K562 (cell line): ENCODE measurements around the gene CDC42BPB.
"Not testable (repeated sequence)": the region's sequence is repeated elsewhere in the genome, so short reads cannot be mapped to it uniquely, and the experiment has no call there.

ENCODE experiments used
- ARHGAP35 ChIP-seq: fragments of 450-650 bp; IDR thresholded peaks from 2 replicates; pipeline ENCODE4 v1.6.1; 2018; ENCODE audit not compliant: partially characterized antibody
- BACH1 ChIP-seq: fragments of 200-800 bp; sonication (Bioruptor generic); IDR thresholded peaks from 2 replicates; pipeline ENCODE4 v1.6.1; 2016; ENCODE audit warnings: missing genetic modification characterization, missing compliant biosample characterization
- CEBPG ChIP-seq, 3 experiments: fragments of 200-800 bp in 1 of 3; sonication (Bioruptor generic) in 1 of 3; sonication (generic) in 1 of 3; formaldehyde crosslinking in 1 of 3; IDR thresholded peaks in 2 of 3; conservative IDR thresholded peaks in 1 of 3; 2 replicates each; pipeline versions ENCODE4 v1.6.1 to v1.8.0; 2016 to 2022; ENCODE audit warnings: missing compliant biosample characterization in 2 of 3, missing genetic modification characterization in 2 of 3, mild to moderate bottlenecking in 1 of 3, missing genetic modification reagents in 1 of 3
- FOXJ3 ChIP-seq: sonication (generic); formaldehyde crosslinking; IDR thresholded peaks from 2 replicates; pipeline ENCODE4 v1.4.0; 2020; ENCODE audit warnings: mild to moderate bottlenecking, missing genetic modification reagents
- HNRNPH1 ChIP-seq: fragments of 200-400 bp; formaldehyde crosslinking; optimal IDR thresholded peaks from 2 replicates; pipeline ENCODE3; 2017; ENCODE audit warnings: low read depth, mild to moderate bottlenecking, low read length, moderate library complexity
- KLF13 ChIP-seq: fragments of 450-650 bp; IDR thresholded peaks from 2 replicates; pipeline ENCODE4 v1.6.1; 2016; ENCODE audit warnings: missing genetic modification characterization, low read depth, mild to moderate bottlenecking, missing compliant biosample characterization, moderate library complexity, borderline replicate concordance
- TAF9B ChIP-seq: fragments of 450-650 bp; IDR thresholded peaks from 2 replicates; pipeline ENCODE4 v1.6.1; 2018; ENCODE audit warnings: mild to moderate bottlenecking; ENCODE audit not compliant: partially characterized antibody
- ZNF354B ChIP-seq: fragments of 250-450 bp; sonication (Bioruptor Pico); IDR thresholded peaks from 2 replicates; pipeline ENCODE4 v1.4.0; 2020
- TF ChIP-seq, protein P1 (sequence below), 3 experiments: IDR thresholded peaks in 2 of 3; conservative IDR thresholded peaks in 1 of 3; 2 replicates each; pipeline ENCODE4 v1.5.1; 2011 to 2012; ENCODE audit warnings: low read length in 3 of 3, mild to moderate bottlenecking in 3 of 3, control low read depth in 2 of 3, improper control_type of control experiment in 1 of 3, inconsistent platforms in 1 of 3, low read depth in 1 of 3, mixed read lengths in 1 of 3, moderate library complexity in 1 of 3; ENCODE audit not compliant: insufficient read depth in 2 of 3
- TF ChIP-seq, protein P2 (sequence below): fragments of 450-650 bp; formaldehyde crosslinking; IDR thresholded peaks from 2 replicates; pipeline ENCODE4 v1.4.0; 2022; ENCODE audit warnings: missing genetic modification characterization
- TF ChIP-seq, protein P3 (sequence below): fragments of 450-650 bp; IDR thresholded peaks from 2 replicates; pipeline ENCODE4 v1.6.1; 2014; ENCODE audit warnings: low read depth, mild to moderate bottlenecking, moderate library complexity, borderline replicate concordance
- TF ChIP-seq, protein P4 (sequence below): sonication (generic); formaldehyde crosslinking; IDR thresholded peaks from 2 replicates; pipeline ENCODE4 v1.4.0; 2020; ENCODE audit warnings: mild to moderate bottlenecking, missing genetic modification reagents
- TF ChIP-seq, protein P5 (sequence below): fragments of 250-450 bp; sonication (Bioruptor Pico); IDR thresholded peaks from 2 replicates; pipeline ENCODE4 v1.8.0; 2022; ENCODE audit warnings: moderate library complexity, mild to moderate bottlenecking, inconsistent platforms

DNA sequence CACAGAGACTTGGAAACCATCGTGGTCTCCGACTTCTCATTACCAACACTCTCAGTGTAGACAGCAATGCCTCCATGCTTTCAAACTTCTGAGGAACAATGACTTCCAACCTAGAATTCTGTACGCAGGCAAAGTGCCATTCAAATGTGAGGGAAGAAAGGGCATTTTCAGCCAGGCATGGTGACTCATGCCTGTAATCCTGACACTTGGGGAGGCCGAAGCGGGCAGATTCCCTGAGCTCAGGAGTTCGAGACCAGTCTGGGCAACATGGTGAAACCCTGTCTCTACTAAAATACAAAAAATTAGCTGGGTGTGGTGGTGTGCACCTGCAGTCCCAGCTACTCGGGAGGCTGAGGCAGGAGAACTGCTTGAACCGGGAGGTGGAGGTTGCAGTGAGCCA lies 9.9 kb downstream of the CDC42BPB start:
- not testable (repeated sequence) for TF ChIP-seq HNRNPH1; ARHGAP35; TAF9B; CEBPG (CRISPR knock-in tag; IDR thresholded peaks at IDR 0.05); CEBPG (tag; conservative IDR thresholded peaks at IDR 0.05 in 1 of 2, IDR thresholded peaks at IDR 0.05 in 1 of 2); ZNF354B (CRISPR knock-in tag); BACH1 (tag); KLF13; FOXJ3
- TF ChIP-seq, protein P1, sequence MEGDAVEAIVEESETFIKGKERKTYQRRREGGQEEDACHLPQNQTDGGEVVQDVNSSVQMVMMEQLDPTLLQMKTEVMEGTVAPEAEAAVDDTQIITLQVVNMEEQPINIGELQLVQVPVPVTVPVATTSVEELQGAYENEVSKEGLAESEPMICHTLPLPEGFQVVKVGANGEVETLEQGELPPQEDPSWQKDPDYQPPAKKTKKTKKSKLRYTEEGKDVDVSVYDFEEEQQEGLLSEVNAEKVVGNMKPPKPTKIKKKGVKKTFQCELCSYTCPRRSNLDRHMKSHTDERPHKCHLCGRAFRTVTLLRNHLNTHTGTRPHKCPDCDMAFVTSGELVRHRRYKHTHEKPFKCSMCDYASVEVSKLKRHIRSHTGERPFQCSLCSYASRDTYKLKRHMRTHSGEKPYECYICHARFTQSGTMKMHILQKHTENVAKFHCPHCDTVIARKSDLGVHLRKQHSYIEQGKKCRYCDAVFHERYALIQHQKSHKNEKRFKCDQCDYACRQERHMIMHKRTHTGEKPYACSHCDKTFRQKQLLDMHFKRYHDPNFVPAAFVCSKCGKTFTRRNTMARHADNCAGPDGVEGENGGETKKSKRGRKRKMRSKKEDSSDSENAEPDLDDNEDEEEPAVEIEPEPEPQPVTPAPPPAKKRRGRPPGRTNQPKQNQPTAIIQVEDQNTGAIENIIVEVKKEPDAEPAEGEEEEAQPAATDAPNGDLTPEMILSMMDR (IDR thresholded peaks at IDR 0.05 in 2 of 3, conservative IDR thresholded peaks at IDR 0.05 in 1 of 3; ENCODE audit: insufficient read depth in 2 of 3, low read depth in 1 of 3, low read length in 3 of 3) = not testable (repeated sequence)
- TF ChIP-seq, protein P2, sequence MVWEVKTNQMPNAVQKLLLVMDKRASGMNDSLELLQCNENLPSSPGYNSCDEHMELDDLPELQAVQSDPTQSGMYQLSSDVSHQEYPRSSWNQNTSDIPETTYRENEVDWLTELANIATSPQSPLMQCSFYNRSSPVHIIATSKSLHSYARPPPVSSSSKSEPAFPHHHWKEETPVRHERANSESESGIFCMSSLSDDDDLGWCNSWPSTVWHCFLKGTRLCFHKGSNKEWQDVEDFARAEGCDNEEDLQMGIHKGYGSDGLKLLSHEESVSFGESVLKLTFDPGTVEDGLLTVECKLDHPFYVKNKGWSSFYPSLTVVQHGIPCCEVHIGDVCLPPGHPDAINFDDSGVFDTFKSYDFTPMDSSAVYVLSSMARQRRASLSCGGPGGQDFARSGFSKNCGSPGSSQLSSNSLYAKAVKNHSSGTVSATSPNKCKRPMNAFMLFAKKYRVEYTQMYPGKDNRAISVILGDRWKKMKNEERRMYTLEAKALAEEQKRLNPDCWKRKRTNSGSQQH (CRISPR knock-in tag) = not testable (repeated sequence)
- TF ChIP-seq, protein P3, sequence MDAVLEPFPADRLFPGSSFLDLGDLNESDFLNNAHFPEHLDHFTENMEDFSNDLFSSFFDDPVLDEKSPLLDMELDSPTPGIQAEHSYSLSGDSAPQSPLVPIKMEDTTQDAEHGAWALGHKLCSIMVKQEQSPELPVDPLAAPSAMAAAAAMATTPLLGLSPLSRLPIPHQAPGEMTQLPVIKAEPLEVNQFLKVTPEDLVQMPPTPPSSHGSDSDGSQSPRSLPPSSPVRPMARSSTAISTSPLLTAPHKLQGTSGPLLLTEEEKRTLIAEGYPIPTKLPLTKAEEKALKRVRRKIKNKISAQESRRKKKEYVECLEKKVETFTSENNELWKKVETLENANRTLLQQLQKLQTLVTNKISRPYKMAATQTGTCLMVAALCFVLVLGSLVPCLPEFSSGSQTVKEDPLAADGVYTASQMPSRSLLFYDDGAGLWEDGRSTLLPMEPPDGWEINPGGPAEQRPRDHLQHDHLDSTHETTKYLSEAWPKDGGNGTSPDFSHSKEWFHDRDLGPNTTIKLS = not testable (repeated sequence)
- TF ChIP-seq, protein P4, sequence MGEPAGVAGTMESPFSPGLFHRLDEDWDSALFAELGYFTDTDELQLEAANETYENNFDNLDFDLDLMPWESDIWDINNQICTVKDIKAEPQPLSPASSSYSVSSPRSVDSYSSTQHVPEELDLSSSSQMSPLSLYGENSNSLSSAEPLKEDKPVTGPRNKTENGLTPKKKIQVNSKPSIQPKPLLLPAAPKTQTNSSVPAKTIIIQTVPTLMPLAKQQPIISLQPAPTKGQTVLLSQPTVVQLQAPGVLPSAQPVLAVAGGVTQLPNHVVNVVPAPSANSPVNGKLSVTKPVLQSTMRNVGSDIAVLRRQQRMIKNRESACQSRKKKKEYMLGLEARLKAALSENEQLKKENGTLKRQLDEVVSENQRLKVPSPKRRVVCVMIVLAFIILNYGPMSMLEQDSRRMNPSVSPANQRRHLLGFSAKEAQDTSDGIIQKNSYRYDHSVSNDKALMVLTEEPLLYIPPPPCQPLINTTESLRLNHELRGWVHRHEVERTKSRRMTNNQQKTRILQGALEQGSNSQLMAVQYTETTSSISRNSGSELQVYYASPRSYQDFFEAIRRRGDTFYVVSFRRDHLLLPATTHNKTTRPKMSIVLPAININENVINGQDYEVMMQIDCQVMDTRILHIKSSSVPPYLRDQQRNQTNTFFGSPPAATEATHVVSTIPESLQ (CRISPR knock-in tag) = not testable (repeated sequence)
- TF ChIP-seq, protein P5, sequence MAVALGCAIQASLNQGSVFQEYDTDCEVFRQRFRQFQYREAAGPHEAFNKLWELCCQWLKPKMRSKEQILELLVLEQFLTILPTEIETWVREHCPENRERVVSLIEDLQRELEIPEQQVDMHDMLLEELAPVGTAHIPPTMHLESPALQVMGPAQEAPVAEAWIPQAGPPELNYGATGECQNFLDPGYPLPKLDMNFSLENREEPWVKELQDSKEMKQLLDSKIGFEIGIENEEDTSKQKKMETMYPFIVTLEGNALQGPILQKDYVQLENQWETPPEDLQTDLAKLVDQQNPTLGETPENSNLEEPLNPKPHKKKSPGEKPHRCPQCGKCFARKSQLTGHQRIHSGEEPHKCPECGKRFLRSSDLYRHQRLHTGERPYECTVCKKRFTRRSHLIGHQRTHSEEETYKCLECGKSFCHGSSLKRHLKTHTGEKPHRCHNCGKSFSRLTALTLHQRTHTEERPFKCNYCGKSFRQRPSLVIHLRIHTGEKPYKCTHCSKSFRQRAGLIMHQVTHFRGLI = not testable (repeated sequence)
